Uterus (tissue), 2 donors: ENCODE measurements around the gene ARHGEF17.

Experiments
- POLR2A ChIP-seq, 2 donors: fragments of 450-650 bp; IDR thresholded peaks; one replicate each; pipeline ENCODE4 v1.6.1; 2016; ENCODE audit warnings: antibody characterized with exemption in 2 of 2, mild to moderate bottlenecking in 1 of 2, moderate library complexity in 1 of 2
- TF ChIP-seq, protein P1 (sequence below), 4 experiments: fragments of 200-600 bp in 2 of 4; fragments of 450-650 bp in 2 of 4; sonication (generic) in 2 of 4; IDR thresholded peaks; one replicate each; pipeline ENCODE4 v1.5.1; 2016 to 2019; ENCODE audit warnings: antibody characterized with exemption in 4 of 4, mild to moderate bottlenecking in 2 of 4, moderate library complexity in 1 of 4

DNA sequence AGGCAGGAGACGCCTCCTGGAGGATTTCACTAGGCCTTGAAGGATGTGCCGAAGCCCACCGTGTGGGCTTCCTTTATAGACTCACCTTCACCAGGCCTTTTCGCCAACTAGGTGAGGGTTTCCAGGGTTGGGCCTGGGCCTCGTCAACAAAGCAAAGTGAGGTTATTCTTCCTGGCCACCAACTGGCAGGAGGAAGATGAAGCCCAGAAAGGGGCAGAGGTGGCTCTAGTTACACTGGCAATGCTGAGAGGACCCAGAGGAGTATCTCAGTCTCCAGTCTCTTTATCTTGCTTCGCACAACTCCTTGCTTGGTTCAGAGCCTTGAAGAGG is 67.7 kb downstream of the ARHGEF17 start:
- TF ChIP-seq, protein P1, sequence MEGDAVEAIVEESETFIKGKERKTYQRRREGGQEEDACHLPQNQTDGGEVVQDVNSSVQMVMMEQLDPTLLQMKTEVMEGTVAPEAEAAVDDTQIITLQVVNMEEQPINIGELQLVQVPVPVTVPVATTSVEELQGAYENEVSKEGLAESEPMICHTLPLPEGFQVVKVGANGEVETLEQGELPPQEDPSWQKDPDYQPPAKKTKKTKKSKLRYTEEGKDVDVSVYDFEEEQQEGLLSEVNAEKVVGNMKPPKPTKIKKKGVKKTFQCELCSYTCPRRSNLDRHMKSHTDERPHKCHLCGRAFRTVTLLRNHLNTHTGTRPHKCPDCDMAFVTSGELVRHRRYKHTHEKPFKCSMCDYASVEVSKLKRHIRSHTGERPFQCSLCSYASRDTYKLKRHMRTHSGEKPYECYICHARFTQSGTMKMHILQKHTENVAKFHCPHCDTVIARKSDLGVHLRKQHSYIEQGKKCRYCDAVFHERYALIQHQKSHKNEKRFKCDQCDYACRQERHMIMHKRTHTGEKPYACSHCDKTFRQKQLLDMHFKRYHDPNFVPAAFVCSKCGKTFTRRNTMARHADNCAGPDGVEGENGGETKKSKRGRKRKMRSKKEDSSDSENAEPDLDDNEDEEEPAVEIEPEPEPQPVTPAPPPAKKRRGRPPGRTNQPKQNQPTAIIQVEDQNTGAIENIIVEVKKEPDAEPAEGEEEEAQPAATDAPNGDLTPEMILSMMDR (IDR thresholded peaks at IDR 0.05): no peak
- TF ChIP-seq POLR2A (IDR thresholded peaks at IDR 0.05): no peak
